GM12873 (cell line): Measurements from ENCODE around the gene TNS1.

Experiments
- TF ChIP-seq, protein P1 (sequence below): IDR thresholded peaks from 2 replicates; pipeline ENCODE4 v1.5.1; 2012; ENCODE audit warnings: low read depth, mild to moderate bottlenecking, moderate library complexity, low read length, control low read depth; ENCODE audit not compliant: insufficient read depth; ENCODE audit errors: missing control alignments

Gene TNS1

DNA sequence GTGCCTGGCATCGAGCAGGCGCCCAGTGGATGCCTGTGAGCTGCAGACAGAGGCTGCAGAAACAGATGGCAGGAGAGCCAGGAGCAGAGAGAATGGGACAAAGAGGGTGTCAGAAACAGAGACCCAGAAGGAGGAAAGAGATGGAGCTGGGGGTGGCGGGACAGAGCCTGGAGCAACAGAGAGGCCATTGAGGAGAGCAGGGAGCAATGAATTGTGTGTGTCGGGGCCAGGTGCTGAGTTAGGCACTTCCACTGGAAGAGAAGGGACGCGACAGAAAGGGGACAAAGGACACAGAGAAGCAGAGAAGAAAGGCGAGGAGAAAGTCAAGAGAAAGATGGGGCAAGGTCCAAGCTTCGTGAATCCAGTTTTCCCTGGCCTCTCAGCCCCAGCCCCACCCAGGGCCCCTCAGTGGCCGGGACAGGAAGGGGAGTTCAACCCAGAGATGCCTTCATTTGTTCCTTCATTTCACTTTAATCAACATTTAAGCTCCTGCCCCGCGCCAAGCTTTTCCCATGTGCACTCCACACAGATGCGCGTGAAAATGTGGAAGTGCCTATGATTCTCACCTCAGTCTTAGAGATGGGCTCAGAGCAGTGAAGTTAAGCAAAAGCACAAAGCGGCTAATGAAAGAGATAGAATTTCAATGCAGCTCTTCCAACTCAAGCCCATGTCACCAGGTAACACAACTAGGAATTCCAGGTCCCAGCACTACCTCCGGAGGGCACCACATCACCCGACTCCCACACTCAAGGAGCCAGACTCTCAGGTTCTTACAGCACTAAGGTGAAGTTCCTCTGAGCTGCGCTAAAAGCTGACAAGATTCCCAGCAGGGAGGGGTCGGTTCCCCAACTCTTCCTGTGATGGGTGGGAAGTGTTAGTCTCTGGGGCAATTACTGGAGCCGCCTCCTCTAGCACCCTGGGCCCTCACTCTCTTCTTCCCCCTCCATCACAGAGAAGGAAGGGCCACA is 55.1 kb downstream of the TNS1 start:
- TF ChIP-seq, protein P1, sequence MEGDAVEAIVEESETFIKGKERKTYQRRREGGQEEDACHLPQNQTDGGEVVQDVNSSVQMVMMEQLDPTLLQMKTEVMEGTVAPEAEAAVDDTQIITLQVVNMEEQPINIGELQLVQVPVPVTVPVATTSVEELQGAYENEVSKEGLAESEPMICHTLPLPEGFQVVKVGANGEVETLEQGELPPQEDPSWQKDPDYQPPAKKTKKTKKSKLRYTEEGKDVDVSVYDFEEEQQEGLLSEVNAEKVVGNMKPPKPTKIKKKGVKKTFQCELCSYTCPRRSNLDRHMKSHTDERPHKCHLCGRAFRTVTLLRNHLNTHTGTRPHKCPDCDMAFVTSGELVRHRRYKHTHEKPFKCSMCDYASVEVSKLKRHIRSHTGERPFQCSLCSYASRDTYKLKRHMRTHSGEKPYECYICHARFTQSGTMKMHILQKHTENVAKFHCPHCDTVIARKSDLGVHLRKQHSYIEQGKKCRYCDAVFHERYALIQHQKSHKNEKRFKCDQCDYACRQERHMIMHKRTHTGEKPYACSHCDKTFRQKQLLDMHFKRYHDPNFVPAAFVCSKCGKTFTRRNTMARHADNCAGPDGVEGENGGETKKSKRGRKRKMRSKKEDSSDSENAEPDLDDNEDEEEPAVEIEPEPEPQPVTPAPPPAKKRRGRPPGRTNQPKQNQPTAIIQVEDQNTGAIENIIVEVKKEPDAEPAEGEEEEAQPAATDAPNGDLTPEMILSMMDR = no peak

DNA sequence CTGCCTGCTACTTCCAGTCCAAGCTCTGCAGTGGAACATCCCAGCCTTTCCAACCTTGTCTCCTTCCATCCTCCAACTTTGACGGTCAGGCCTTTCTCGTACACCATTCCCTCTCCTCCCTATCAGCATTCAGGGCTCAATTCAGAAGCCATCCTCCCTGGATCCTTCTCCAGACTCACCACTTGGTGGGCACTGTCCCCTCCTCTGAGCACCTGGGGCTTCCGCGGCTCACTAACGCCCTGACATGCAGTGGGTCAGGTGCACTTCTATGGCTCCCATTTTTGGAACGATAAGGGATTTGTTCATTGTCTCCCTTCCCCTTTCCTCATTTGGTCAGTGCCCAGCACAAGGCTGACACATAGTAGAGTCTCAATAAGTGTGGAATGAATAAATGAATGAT is 56.7 kb downstream of the TNS1 start:
- TF ChIP-seq, protein P1 = no peak

DNA sequence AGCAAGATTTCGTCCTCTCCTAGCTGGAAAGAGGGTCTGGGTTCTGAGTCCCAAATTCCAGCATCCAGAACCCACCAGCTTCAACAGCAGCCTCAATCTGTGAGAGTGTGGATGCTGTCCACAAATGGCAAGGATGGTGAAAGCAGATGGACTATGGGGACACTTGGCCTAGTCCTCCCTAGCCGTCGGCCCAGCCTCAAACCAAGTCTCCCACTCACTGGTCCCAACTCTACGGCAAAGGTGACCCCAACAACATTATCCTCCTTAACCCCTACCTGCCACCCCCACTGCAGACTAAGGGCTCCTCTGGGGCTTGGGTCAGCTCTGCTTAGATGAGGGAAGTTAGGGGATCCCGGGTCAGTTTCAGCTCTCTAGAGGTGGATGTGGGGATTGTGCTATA is 57.3 kb downstream of the TNS1 start:
- TF ChIP-seq, protein P1 = no peak

DNA sequence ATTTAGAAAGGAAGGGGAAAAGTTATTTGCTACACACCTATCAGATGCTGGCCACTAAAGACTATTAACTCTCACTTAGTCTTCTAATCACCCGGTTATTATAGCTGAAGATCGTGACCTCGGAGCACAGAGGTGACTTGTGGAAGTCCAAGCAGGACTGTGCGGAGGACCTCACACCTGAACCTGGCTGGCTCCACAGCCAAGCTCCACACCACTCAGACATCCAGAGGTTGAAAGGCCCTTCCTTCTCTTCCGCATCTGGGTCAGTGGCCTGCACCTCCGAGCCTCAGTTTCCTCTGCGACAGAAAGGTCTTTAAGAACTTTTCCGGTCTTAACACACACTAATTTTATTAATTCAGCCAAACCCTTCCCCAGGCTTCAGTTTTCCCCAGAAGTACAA is 57.9 kb downstream of the TNS1 start:
- TF ChIP-seq, protein P1 = no peak

DNA sequence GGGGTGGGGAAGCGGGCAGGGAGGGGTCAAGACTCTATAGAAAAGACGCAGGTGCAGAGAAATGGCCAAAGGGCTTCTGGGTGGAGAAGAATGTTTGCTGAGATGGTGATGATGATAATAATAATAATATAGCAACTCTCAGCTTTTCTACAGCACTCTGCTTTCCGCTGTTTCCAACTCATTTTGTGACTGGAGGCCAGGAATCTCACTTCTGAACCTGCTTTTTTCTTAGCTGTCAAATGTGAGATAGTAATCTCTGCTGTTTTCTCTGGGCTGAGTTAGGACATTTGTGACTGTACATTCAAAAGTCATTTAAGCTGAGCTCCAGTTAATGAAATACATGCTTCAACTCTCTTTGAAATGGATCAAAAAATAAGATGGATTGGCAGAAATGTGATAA is 58.4 kb downstream of the TNS1 start:
- TF ChIP-seq, protein P1 = no peak

DNA sequence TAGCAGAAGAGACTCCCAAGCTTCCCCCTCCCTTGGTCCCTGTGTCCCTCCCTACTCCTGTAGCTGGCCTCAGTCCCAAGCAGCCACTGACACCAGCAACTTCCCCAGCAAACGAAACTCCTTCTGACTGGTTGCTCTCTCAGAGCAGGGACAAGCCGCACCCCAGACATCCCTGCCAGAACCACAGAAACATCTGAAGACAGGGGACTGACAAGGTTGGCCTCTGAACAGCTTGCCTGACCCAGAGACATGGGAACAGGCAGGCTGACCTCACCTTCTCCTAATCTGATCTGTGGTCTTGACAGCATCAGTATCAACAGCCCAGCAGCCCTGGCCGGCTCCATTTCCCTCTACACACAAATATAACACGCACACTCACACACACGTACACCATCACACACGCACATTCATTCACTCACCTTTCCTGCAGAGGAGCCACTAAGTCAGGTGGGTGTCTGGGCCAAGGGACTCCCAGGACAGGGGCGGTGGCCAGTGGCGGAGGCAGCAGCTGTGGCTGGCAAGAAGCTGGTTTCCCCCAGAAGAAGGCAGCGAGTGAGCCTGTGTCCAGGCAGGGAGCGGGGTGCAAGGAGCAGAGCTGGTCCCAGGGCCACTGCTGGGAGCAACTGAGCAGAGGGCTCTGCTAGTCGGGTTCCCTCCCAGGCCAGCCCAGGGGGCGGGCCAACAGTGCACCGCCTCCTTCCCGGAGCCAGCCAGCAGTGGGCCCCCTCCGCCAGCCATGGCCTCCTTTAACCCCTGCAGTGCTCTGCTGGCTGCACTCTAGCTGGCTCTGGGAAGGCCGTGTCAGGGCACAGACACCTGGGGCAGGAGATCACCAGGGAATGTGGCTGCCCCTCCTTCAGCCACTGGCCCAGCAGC is 59.1 kb downstream of the TNS1 start:
- TF ChIP-seq, protein P1 = no peak
